HEK293 (cell line): ENCODE measurements around the gene DHPS.

Experiments
- HOXD13 ChIP-seq: sonication (generic); formaldehyde crosslinking; IDR thresholded peaks from 2 replicates; pipeline ENCODE4 v1.8.0; 2022; ENCODE audit warnings: missing genetic modification reagents, borderline replicate concordance
- KLF7 ChIP-seq: fragments of 450-650 bp; formaldehyde crosslinking; IDR thresholded peaks from 2 replicates; pipeline ENCODE4 v1.5.1; 2016; ENCODE audit warnings: missing biosample characterization, missing genetic modification characterization, borderline replicate concordance
- RBAK ChIP-seq: fragments of 450-650 bp; formaldehyde crosslinking; IDR thresholded peaks from 2 replicates; pipeline ENCODE4 v1.5.1; 2016; ENCODE audit warnings: missing biosample characterization, missing genetic modification characterization
- ZBTB8A ChIP-seq: fragments of 450-650 bp; formaldehyde crosslinking; IDR thresholded peaks from 2 replicates; pipeline ENCODE4 v1.5.1; 2016; ENCODE audit warnings: missing biosample characterization, missing genetic modification characterization
- ZFP3 ChIP-seq: fragments of 450-650 bp; formaldehyde crosslinking; IDR thresholded peaks from 2 replicates; pipeline ENCODE4 v1.5.1; 2016; ENCODE audit warnings: low read depth, missing biosample characterization, missing genetic modification characterization
- ZNF169 ChIP-seq: fragments of 450-650 bp; formaldehyde crosslinking; IDR thresholded peaks from 2 replicates; pipeline ENCODE4 v1.5.1; 2016; ENCODE audit warnings: missing biosample characterization, missing genetic modification characterization
- ZNF211 ChIP-seq: fragments of 450-650 bp; formaldehyde crosslinking; IDR thresholded peaks from 2 replicates; pipeline ENCODE4 v1.5.1; 2016; ENCODE audit warnings: low read depth, missing biosample characterization, missing genetic modification characterization
- ZNF239 ChIP-seq: fragments of 450-650 bp; formaldehyde crosslinking; IDR thresholded peaks from 2 replicates; pipeline ENCODE4 v1.5.1; 2016; ENCODE audit warnings: missing biosample characterization, missing genetic modification characterization
- ZNF24 ChIP-seq: fragments of 450-650 bp; formaldehyde crosslinking; IDR thresholded peaks from 2 replicates; pipeline ENCODE4 v1.5.1; 2016; ENCODE audit warnings: missing biosample characterization, missing genetic modification characterization
- ZNF248 ChIP-seq: fragments of 450-650 bp; formaldehyde crosslinking; IDR thresholded peaks from 2 replicates; pipeline ENCODE4 v1.5.1; 2017; ENCODE audit warnings: missing biosample characterization, missing genetic modification characterization
- ZNF292 ChIP-seq: fragments of 450-650 bp; formaldehyde crosslinking; IDR thresholded peaks from 2 replicates; pipeline ENCODE4 v1.5.1; 2016; ENCODE audit warnings: low read depth, missing biosample characterization, missing genetic modification characterization, borderline replicate concordance
- ZNF335 ChIP-seq: fragments of 450-650 bp; formaldehyde crosslinking; conservative IDR thresholded peaks from 2 replicates; pipeline ENCODE4 v1.5.1; 2016; ENCODE audit warnings: missing biosample characterization, missing genetic modification characterization
- ZNF37A ChIP-seq: fragments of 450-650 bp; IDR thresholded peaks from 2 replicates; pipeline ENCODE4 v1.5.1; 2018; ENCODE audit warnings: missing biosample characterization, missing genetic modification characterization
- ZNF391 ChIP-seq: fragments of 450-650 bp; formaldehyde crosslinking; IDR thresholded peaks from 2 replicates; pipeline ENCODE4 v1.5.1; 2016; ENCODE audit warnings: low read depth, missing biosample characterization, missing genetic modification characterization, borderline replicate concordance
- ZNF558 ChIP-seq: fragments of 450-650 bp; formaldehyde crosslinking; IDR thresholded peaks from 2 replicates; pipeline ENCODE4 v1.5.1; 2016; ENCODE audit warnings: missing biosample characterization, missing genetic modification characterization
- ZNF571 ChIP-seq: fragments of 450-650 bp; formaldehyde crosslinking; IDR thresholded peaks from 2 replicates; pipeline ENCODE4 v1.5.0; 2017; ENCODE audit warnings: missing biosample characterization, missing genetic modification characterization
- ZNF654 ChIP-seq: fragments of 450-650 bp; formaldehyde crosslinking; IDR thresholded peaks from 2 replicates; pipeline ENCODE4 v1.5.1; 2016; ENCODE audit warnings: low read depth, missing biosample characterization, missing genetic modification characterization
- ZNF658 ChIP-seq: fragments of 450-650 bp; formaldehyde crosslinking; IDR thresholded peaks from 2 replicates; pipeline ENCODE4; 2016; ENCODE audit warnings: missing biosample characterization, missing genetic modification characterization
- ZNF670 ChIP-seq: fragments of 450-650 bp; formaldehyde crosslinking; IDR thresholded peaks from 2 replicates; pipeline ENCODE4 v1.5.1; 2016; ENCODE audit warnings: missing biosample characterization, missing genetic modification characterization, low read depth
- ZNF776 ChIP-seq: fragments of 450-650 bp; formaldehyde crosslinking; IDR thresholded peaks from 2 replicates; pipeline ENCODE4 v1.5.0; 2017; ENCODE audit warnings: missing biosample characterization, missing genetic modification characterization, borderline replicate concordance
- TF ChIP-seq, protein P1 (sequence below): fragments of 450-650 bp; formaldehyde crosslinking; IDR thresholded peaks from 2 replicates; pipeline ENCODE4 v1.5.1; 2016; ENCODE audit warnings: missing biosample characterization, missing genetic modification characterization
- TF ChIP-seq, protein P2 (sequence below): fragments of 450-650 bp; formaldehyde crosslinking; IDR thresholded peaks from 2 replicates; pipeline ENCODE4 v1.5.1; 2016; ENCODE audit warnings: missing biosample characterization, missing genetic modification characterization
- TF ChIP-seq, protein P3 (sequence below): fragments of 450-650 bp; formaldehyde crosslinking; IDR thresholded peaks from 2 replicates; pipeline ENCODE4 v1.5.1; 2016; ENCODE audit warnings: missing biosample characterization, missing genetic modification characterization
- TF ChIP-seq, protein P4 (sequence below): fragments of 450-650 bp; formaldehyde crosslinking; IDR thresholded peaks from 2 replicates; pipeline ENCODE4 v1.5.1; 2016; ENCODE audit warnings: missing biosample characterization, missing genetic modification characterization
- TF ChIP-seq, protein P5 (sequence below): fragments of 450-650 bp; formaldehyde crosslinking; IDR thresholded peaks from 2 replicates; pipeline ENCODE4 v1.5.1; 2016; ENCODE audit warnings: missing biosample characterization, missing genetic modification characterization, borderline replicate concordance
- TF ChIP-seq, protein P6 (sequence below): fragments of 450-650 bp; formaldehyde crosslinking; IDR thresholded peaks from 2 replicates; pipeline ENCODE4 v1.5.1; 2017; ENCODE audit warnings: missing biosample characterization, missing genetic modification characterization

The DHPS gene

DNA sequence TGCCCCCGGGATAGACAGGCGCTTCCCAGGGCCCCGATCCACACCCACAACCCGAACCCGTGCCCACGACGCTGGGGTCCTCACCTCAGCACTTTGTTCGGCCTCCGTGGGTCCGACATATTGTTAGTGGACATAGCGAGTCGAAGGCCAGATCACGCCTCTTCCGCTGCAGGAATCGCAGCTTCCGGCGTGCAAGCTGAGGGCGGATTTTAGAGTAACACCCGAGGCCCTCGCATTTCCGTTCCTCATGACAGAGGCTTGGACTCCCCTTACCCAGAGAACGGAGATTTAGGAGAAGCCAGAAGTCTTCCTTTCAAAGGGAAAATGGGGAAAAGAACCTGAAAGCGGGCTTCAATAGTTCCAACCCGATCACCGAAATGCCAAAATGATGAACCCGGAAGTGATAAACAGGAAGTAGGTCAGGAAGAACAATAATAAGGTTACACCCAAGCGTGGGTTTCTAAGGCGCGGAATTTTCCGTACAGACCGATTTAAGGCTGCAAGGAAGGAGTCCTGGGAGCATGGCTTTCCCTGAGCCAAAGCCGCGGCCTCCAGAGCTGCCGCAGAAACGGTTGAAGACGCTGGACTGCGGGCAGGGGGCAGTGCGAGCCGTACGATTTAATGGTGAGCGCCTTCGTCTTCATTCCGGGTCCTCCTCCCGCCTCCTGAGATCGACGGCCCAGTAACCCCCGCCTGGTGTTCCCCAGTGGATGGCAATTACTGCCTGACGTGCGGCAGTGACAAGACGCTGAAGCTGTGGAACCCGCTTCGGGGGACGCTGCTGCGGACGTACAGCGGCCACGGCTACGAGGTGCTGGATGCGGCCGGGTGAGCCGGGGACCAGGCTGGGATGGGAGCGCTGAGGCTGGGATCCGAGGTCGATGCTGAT is 12.2 kb downstream of the DHPS start (continued):
- TF ChIP-seq, protein P1, sequence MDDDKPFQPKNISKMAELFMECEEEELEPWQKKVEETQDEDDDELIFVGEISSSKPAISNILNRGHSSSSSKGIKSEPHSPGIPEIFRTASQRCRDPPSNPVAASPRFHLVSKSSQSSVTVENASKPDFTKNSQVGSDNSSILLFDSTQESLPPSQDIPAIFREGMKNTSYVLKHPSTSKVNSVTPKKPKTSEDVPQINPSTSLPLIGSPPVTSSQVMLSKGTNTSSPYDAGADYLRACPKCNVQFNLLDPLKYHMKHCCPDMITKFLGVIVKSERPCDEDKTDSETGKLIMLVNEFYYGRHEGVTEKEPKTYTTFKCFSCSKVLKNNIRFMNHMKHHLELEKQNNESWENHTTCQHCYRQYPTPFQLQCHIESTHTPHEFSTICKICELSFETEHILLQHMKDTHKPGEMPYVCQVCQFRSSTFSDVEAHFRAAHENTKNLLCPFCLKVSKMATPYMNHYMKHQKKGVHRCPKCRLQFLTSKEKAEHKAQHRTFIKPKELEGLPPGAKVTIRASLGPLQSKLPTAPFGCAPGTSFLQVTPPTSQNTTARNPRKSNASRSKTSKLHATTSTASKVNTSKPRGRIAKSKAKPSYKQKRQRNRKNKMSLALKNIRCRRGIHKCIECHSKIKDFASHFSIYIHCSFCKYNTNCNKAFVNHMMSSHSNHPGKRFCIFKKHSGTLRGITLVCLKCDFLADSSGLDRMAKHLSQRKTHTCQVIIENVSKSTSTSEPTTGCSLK (tag by site-specific recombination), result no peak
- TF ChIP-seq ZFP3 (tag by site-specific recombination), result no peak
- TF ChIP-seq, protein P2, sequence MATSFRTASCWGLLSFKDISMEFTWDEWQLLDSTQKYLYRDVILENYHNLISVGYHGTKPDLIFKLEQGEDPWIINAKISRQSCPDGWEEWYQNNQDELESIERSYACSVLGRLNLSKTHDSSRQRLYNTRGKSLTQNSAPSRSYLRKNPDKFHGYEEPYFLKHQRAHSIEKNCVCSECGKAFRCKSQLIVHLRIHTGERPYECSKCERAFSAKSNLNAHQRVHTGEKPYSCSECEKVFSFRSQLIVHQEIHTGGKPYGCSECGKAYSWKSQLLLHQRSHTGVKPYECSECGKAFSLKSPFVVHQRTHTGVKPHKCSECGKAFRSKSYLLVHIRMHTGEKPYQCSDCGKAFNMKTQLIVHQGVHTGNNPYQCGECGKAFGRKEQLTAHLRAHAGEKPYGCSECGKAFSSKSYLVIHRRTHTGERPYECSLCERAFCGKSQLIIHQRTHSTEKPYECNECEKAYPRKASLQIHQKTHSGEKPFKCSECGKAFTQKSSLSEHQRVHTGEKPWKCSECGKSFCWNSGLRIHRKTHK (tag by site-specific recombination), result no peak
- peak; percentile 78 for TF ChIP-seq ZNF335 (tag by site-specific recombination)
- no peak for TF ChIP-seq ZNF292 (tag by site-specific recombination)
- TF ChIP-seq ZNF654 (tag by site-specific recombination), result peak; percentile 26; the same call in 1 of the 2 replicates
- no peak for TF ChIP-seq ZNF776 (tag by site-specific recombination)
- TF ChIP-seq, protein P3, sequence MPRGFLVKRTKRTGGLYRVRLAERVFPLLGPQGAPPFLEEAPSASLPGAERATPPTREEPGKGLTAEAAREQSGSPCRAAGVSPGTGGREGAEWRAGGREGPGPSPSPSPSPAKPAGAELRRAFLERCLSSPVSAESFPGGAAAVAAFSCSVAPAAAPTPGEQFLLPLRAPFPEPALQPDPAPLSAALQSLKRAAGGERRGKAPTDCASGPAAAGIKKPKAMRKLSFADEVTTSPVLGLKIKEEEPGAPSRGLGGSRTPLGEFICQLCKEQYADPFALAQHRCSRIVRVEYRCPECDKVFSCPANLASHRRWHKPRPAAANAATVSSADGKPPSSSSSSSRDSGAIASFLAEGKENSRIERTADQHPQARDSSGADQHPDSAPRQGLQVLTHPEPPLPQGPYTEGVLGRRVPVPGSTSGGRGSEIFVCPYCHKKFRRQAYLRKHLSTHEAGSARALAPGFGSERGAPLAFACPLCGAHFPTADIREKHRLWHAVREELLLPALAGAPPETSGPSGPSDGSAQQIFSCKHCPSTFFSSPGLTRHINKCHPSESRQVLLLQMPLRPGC (tag by site-specific recombination), result peak; percentile 80
- no peak for TF ChIP-seq HOXD13 (CRISPR knock-in tag)
- TF ChIP-seq ZNF658 (tag by site-specific recombination), result no peak
- TF ChIP-seq, protein P4, sequence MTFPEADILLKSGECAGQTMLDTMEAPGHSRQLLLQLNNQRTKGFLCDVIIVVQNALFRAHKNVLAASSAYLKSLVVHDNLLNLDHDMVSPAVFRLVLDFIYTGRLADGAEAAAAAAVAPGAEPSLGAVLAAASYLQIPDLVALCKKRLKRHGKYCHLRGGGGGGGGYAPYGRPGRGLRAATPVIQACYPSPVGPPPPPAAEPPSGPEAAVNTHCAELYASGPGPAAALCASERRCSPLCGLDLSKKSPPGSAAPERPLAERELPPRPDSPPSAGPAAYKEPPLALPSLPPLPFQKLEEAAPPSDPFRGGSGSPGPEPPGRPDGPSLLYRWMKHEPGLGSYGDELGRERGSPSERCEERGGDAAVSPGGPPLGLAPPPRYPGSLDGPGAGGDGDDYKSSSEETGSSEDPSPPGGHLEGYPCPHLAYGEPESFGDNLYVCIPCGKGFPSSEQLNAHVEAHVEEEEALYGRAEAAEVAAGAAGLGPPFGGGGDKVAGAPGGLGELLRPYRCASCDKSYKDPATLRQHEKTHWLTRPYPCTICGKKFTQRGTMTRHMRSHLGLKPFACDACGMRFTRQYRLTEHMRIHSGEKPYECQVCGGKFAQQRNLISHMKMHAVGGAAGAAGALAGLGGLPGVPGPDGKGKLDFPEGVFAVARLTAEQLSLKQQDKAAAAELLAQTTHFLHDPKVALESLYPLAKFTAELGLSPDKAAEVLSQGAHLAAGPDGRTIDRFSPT (tag by site-specific recombination), result no peak
- TF ChIP-seq ZNF24 (tag by site-specific recombination), result peak; percentile 85
- TF ChIP-seq, protein P5, sequence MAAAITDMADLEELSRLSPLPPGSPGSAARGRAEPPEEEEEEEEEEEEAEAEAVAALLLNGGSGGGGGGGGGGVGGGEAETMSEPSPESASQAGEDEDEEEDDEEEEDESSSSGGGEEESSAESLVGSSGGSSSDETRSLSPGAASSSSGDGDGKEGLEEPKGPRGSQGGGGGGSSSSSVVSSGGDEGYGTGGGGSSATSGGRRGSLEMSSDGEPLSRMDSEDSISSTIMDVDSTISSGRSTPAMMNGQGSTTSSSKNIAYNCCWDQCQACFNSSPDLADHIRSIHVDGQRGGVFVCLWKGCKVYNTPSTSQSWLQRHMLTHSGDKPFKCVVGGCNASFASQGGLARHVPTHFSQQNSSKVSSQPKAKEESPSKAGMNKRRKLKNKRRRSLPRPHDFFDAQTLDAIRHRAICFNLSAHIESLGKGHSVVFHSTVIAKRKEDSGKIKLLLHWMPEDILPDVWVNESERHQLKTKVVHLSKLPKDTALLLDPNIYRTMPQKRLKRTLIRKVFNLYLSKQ, result no peak
- TF ChIP-seq ZBTB8A, result peak; percentile 62
- TF ChIP-seq ZNF169, result no peak
- TF ChIP-seq ZNF391, result peak; percentile 96
- TF ChIP-seq ZNF239 (tag by site-specific recombination), result no peak
- TF ChIP-seq, protein P6, sequence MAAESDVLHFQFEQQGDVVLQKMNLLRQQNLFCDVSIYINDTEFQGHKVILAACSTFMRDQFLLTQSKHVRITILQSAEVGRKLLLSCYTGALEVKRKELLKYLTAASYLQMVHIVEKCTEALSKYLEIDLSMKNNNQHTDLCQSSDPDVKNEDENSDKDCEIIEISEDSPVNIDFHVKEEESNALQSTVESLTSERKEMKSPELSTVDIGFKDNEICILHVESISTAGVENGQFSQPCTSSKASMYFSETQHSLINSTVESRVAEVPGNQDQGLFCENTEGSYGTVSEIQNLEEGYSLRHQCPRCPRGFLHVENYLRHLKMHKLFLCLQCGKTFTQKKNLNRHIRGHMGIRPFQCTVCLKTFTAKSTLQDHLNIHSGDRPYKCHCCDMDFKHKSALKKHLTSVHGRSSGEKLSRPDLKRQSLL, result no peak
- no peak for TF ChIP-seq ZNF670 (tag by site-specific recombination)
- TF ChIP-seq ZNF211 (tag by site-specific recombination), result no peak
- TF ChIP-seq ZNF558 (tag by site-specific recombination), result peak; percentile 74; the same call in 1 of the 2 replicates
- peak; percentile 63; the same call in 1 of the 2 replicates for TF ChIP-seq KLF7 (tag by site-specific recombination)
- no peak for TF ChIP-seq ZNF248 (tag by site-specific recombination)
- no peak for TF ChIP-seq ZNF571 (tag by site-specific recombination)
- TF ChIP-seq ZNF37A (tag by site-specific recombination), result no peak
- TF ChIP-seq RBAK (tag by site-specific recombination), result no peak
